Trophoblast cell (in vitro differentiated cells and primary cell): ENCODE results near the gene PPP2R2C.

ENCODE experiments used
- DNase-seq, 2 donors: peaks; one replicate each; pipeline ENCODE4 v3.0.0-alpha.2; 2016
- H2AFZ ChIP-seq: 2 replicates; pipeline ENCODE4 v1.6.1; 2013; ENCODE audit warnings: low read length, moderate library complexity, mild to moderate bottlenecking; ENCODE audit not compliant: insufficient read depth, poor library complexity
- H2AK5ac ChIP-seq: 2 replicates; pipeline ENCODE4 v1.6.1; 2013; ENCODE audit warnings: mild to moderate bottlenecking, low read length
- H2BK120ac ChIP-seq: 2 replicates; pipeline ENCODE4 v1.6.1; 2013; ENCODE audit warnings: low read length, mild to moderate bottlenecking, moderate library complexity; ENCODE audit not compliant: insufficient read depth, poor library complexity
- H2BK12ac ChIP-seq: 2 replicates; pipeline ENCODE4 v1.6.1; 2013; ENCODE audit warnings: mild to moderate bottlenecking, low read length, moderate library complexity
- H2BK5ac ChIP-seq: 2 replicates; pipeline ENCODE4 v1.6.1; 2013; ENCODE audit warnings: low read length, low read depth, moderate library complexity, mild to moderate bottlenecking; ENCODE audit not compliant: poor library complexity
- H3K14ac ChIP-seq: 2 replicates; pipeline ENCODE4 v1.6.1; 2013; ENCODE audit warnings: mild to moderate bottlenecking, low read length
- H3K18ac ChIP-seq: 2 replicates; pipeline ENCODE4 v1.6.1; 2013; ENCODE audit warnings: mild to moderate bottlenecking, low read length
- H3K23ac ChIP-seq: 2 replicates; pipeline ENCODE4 v1.6.1; 2013; ENCODE audit warnings: low read length
- H3K27ac ChIP-seq: 2 replicates; pipeline ENCODE4 v1.5.1; 2013; ENCODE audit warnings: low read depth, mild to moderate bottlenecking, inconsistent platforms, low read length, moderate library complexity
- H3K27me3 ChIP-seq: 2 replicates; pipeline ENCODE4 v1.6.1; 2013; ENCODE audit warnings: inconsistent platforms, mild to moderate bottlenecking, low read length, moderate library complexity; ENCODE audit not compliant: insufficient read depth
- H3K36me3 ChIP-seq, 2 experiments: 1 replicate in 1 of 2; 2 replicates in 1 of 2; pipeline ENCODE4 v1.6.1; 2013; ENCODE audit warnings: low read length in 2 of 2, mild to moderate bottlenecking in 2 of 2, moderate library complexity in 1 of 2; ENCODE audit not compliant: insufficient read depth in 2 of 2, control insufficient read depth in 1 of 2
- H3K4ac ChIP-seq: 2 replicates; pipeline ENCODE4 v1.6.1; 2013; ENCODE audit warnings: low read depth, mild to moderate bottlenecking, low read length, moderate library complexity
- H3K4me1 ChIP-seq, 2 experiments: 1 replicate in 1 of 2; 2 replicates in 1 of 2; pipeline ENCODE4 v1.6.1; 2013; ENCODE audit warnings: low read length in 2 of 2, mild to moderate bottlenecking in 2 of 2, moderate library complexity in 1 of 2; ENCODE audit not compliant: insufficient read depth in 2 of 2, control insufficient read depth in 1 of 2
- H3K4me2 ChIP-seq: 2 replicates; pipeline ENCODE4 v1.6.1; 2013; ENCODE audit warnings: inconsistent platforms, mild to moderate bottlenecking, low read length, moderate library complexity
- H3K4me3 ChIP-seq: 2 replicates; pipeline ENCODE4 v1.5.1; 2013; ENCODE audit warnings: mild to moderate bottlenecking, low read depth, low read length, inconsistent platforms
- H3K79me1 ChIP-seq: one replicate; pipeline ENCODE4 v1.6.1; 2013; ENCODE audit warnings: low read length
- H3K79me2 ChIP-seq: 2 replicates; pipeline ENCODE4 v1.6.1; 2013; ENCODE audit warnings: low read length, mild to moderate bottlenecking; ENCODE audit not compliant: control insufficient read depth, insufficient read depth, poor library complexity
- H3K9ac ChIP-seq: 2 replicates; pipeline ENCODE4 v1.6.1; 2013; ENCODE audit warnings: mild to moderate bottlenecking, low read length
- H3K9me3 ChIP-seq: 2 replicates; pipeline ENCODE4 v1.6.1; 2013; ENCODE audit warnings: low read depth, mild to moderate bottlenecking, control low read depth, inconsistent platforms, low read length; ENCODE audit not compliant: insufficient read depth
- H4K12ac ChIP-seq: 2 replicates; pipeline ENCODE4 v1.6.1; 2013; ENCODE audit warnings: low read depth, mild to moderate bottlenecking, low read length, moderate library complexity
- H4K8ac ChIP-seq: 2 replicates; pipeline ENCODE4 v1.6.1; 2013; ENCODE audit warnings: low read depth, mild to moderate bottlenecking, low read length, moderate library complexity
- H4K91ac ChIP-seq: one replicate; pipeline ENCODE4 v1.6.1; 2013; ENCODE audit warnings: low read depth, mild to moderate bottlenecking, low read length, moderate library complexity
- WGBS: extraction: QIAGEN DNeasy Blood & Tissue Kit; methylation state at CpG from one replicate; pipeline ENCODE4 v1.1.7; 2013; ENCODE audit warnings: missing lambda C conversion rate; ENCODE audit not compliant: insufficient read length, insufficient coverage; ENCODE audit errors: extremely low coverage; 5-methylcytosine and 5-hydroxymethylcytosine counted together

Gene PPP2R2C

GRCh38 chr4:6470502-6471306 lies 1.7 kb downstream of the PPP2R2C start:
- no peak overlapping the region for H3K14ac ChIP-seq
- H4K12ac ChIP-seq: no peak overlapping the region
- H3K9ac ChIP-seq: no peak overlapping the region
- no peak overlapping the region for H3K4ac ChIP-seq
- no peaks in the 10 kb centered on the region for H3K79me2 ChIP-seq
- H2BK5ac ChIP-seq: no peak overlapping the region
- H3K27me3 ChIP-seq: peaks cover 33% of the 10 kb centered on the region
- no peaks in the 10 kb centered on the region for H3K79me1 ChIP-seq
- H3K27ac ChIP-seq: no peak overlapping the region
- peaks cover 4 to 6% of the 10 kb centered on the region in 2 experiments for H3K4me1 ChIP-seq
- no peak overlapping the region for H2AK5ac ChIP-seq
- peaks cover 2% of the 10 kb centered on the region for H3K9me3 ChIP-seq
- peak overlapping the region; percentile 77 for H3K4me2 ChIP-seq
- H2BK120ac ChIP-seq: peak overlapping the region; percentile 12
- no peaks in the 10 kb centered on the region for H3K36me3 ChIP-seq
- H3K4me3 ChIP-seq: peak overlapping the region; percentile 52
- H3K23ac ChIP-seq: no peak overlapping the region
- DNase-seq: peak in 1 of 2 donors; percentile 39
- peak overlapping the region; percentile 32 for H4K91ac ChIP-seq
- WGBS: no CpG with 5 or more reads among the region's 85 CpGs
- H2AFZ ChIP-seq: peak overlapping the region; percentile 27
- H3K18ac ChIP-seq: no peak overlapping the region
- H2BK12ac ChIP-seq: no peak overlapping the region
- no peak overlapping the region for H4K8ac ChIP-seq

GRCh38 chr4:6469898-6470501 lies 2.4 kb downstream of the PPP2R2C start:
- Histone ChIP-seq H3K18ac (no peak overlapping the region), H3K23ac (no peak overlapping the region), H4K12ac (no peak overlapping the region), H3K79me1 (no peaks in the 10 kb centered on the region), H3K27ac (no peak overlapping the region), H3K4ac (no peak overlapping the region), H3K4me3 (no peak overlapping the region), H4K91ac (no peak overlapping the region), H2BK12ac (no peak overlapping the region), H2AFZ (no peak overlapping the region), H3K14ac (no peak overlapping the region), H3K79me2 (no peaks in the 10 kb centered on the region), H4K8ac (no peak overlapping the region), H2BK5ac (no peak overlapping the region), H2AK5ac (no peak overlapping the region), H3K9ac (no peak overlapping the region), H3K36me3 (no peaks in the 10 kb centered on the region), H3K4me2 (peak overlapping the region; percentile 77), H3K27me3 (peaks cover 33% of the 10 kb centered on the region), H3K9me3 (peaks cover 2% of the 10 kb centered on the region), H2BK120ac (no peak overlapping the region), H3K4me1 (peaks cover 4 to 6% of the 10 kb centered on the region in 2 experiments)
- no CpG with 5 or more reads among the region's 18 CpGs for WGBS
- DNase-seq: no peak

GRCh38 chr4:6469144-6469543 lies 3.3 kb downstream of the PPP2R2C start:
- DNase-seq: no peak
- H2AFZ ChIP-seq: no peak overlapping the region
- no CpG with 5 or more reads among the region's 3 CpGs for WGBS

GRCh38 chr4:6468376-6468775 lies 4.0 kb downstream of the PPP2R2C start:
- H2BK5ac ChIP-seq: no peak overlapping the region
- H3K9ac ChIP-seq: no peak overlapping the region
- H3K79me2 ChIP-seq: no peaks in the 10 kb centered on the region
- H3K18ac ChIP-seq: no peak overlapping the region
- no CpG with 5 or more reads among the region's 1 CpG for WGBS
- no peak overlapping the region for H3K23ac ChIP-seq
- peaks cover 4 to 6% of the 10 kb centered on the region in 2 experiments for H3K4me1 ChIP-seq
- no peak overlapping the region for H2BK120ac ChIP-seq
- no peak overlapping the region for H3K4ac ChIP-seq
- H3K27ac ChIP-seq: no peak overlapping the region
- no peaks in the 10 kb centered on the region for H3K79me1 ChIP-seq
- H3K4me2 ChIP-seq: no peak overlapping the region
- no peak overlapping the region for H2AFZ ChIP-seq
- peaks cover 2% of the 10 kb centered on the region for H3K9me3 ChIP-seq
- no peaks in the 10 kb centered on the region for H3K36me3 ChIP-seq
- no peak overlapping the region for H4K91ac ChIP-seq
- no peak overlapping the region for H3K14ac ChIP-seq
- no peak overlapping the region for H4K12ac ChIP-seq
- H4K8ac ChIP-seq: no peak overlapping the region
- no peak overlapping the region for H2AK5ac ChIP-seq
- H3K4me3 ChIP-seq: no peak overlapping the region
- no peak overlapping the region for H2BK12ac ChIP-seq
- DNase-seq: no peak
- peaks cover 33% of the 10 kb centered on the region for H3K27me3 ChIP-seq

More at GRCh38 chr4:6469144-6469543, 3.3 kb downstream of the PPP2R2C start:
- H3K4me2 ChIP-seq: no peak overlapping the region
- H2BK120ac ChIP-seq: no peak overlapping the region
- H4K12ac ChIP-seq: no peak overlapping the region
- H3K27me3 ChIP-seq: peaks cover 33% of the 10 kb centered on the region
- H3K79me2 ChIP-seq: no peaks in the 10 kb centered on the region
- H3K9ac ChIP-seq: no peak overlapping the region
- H3K4ac ChIP-seq: no peak overlapping the region
- no peak overlapping the region for H4K8ac ChIP-seq
- H4K91ac ChIP-seq: no peak overlapping the region
- no peak overlapping the region for H3K27ac ChIP-seq
- peaks cover 4 to 6% of the 10 kb centered on the region in 2 experiments for H3K4me1 ChIP-seq
- H2AK5ac ChIP-seq: no peak overlapping the region
- H3K9me3 ChIP-seq: peaks cover 2% of the 10 kb centered on the region
- no peak overlapping the region for H2BK12ac ChIP-seq
- H3K36me3 ChIP-seq: no peaks in the 10 kb centered on the region
- no peaks in the 10 kb centered on the region for H3K79me1 ChIP-seq
- no peak overlapping the region for H3K14ac ChIP-seq
- H2BK5ac ChIP-seq: no peak overlapping the region
- no peak overlapping the region for H3K18ac ChIP-seq
- no peak overlapping the region for H3K4me3 ChIP-seq
- no peak overlapping the region for H3K23ac ChIP-seq
